ENCODE results near the gene GNB1.
"Not testable (repeated sequence)": the region's sequence is repeated elsewhere in the genome, so short reads cannot be mapped to it uniquely, and the experiment has no call there.

GNB1 gene

GRCh38 chr1:1758692-1759455 lies 132.0 kb downstream of the GNB1 start:
- no peak for DNase-seq

- no peak for DNase-seq
Observed at GRCh38 chr1:1758059-1758621, 132.7 kb downstream of the GNB1 start.

- DNase-seq = no peak
Observed at GRCh38 chr1:1757422-1758058, 133.3 kb downstream of the GNB1 start.

- no peak for DNase-seq
Observed at GRCh38 chr1:1756661-1757421, 134.0 kb downstream of the GNB1 start.

- no peak for DNase-seq
Observed at GRCh38 chr1:1755852-1756251, 135.0 kb downstream of the GNB1 start.

GRCh38 chr1:1755426-1755825 lies 135.5 kb downstream of the GNB1 start:
- DNase-seq = no peak

- no peak for DNase-seq
Observed at GRCh38 chr1:1754051-1754815, 136.7 kb downstream of the GNB1 start.

GRCh38 chr1:1753607-1754005 lies 137.3 kb downstream of the GNB1 start:
- DNase-seq = no peak

GRCh38 chr1:1752636-1753606 lies 138.0 kb downstream of the GNB1 start:
- DNase-seq = no peak

- no peak for DNase-seq
Observed at GRCh38 chr1:1752190-1752589, 138.7 kb downstream of the GNB1 start.

- DNase-seq = not testable (repeated sequence)
Observed at GRCh38 chr1:1749941-1750340, 140.9 kb downstream of the GNB1 start.

- DNase-seq = no peak
Observed at GRCh38 chr1:1748686-1749321, 142.1 kb downstream of the GNB1 start.

GRCh38 chr1:1746566-1746909 lies 144.3 kb downstream of the GNB1 start:
- not testable (repeated sequence) for DNase-seq

- peak; percentile 61 for DNase-seq
Observed at GRCh38 chr1:1745651-1746565, 145.0 kb downstream of the GNB1 start.

GRCh38 chr1:1742529-1742928 lies 148.4 kb downstream of the GNB1 start:
- DNase-seq = not testable (repeated sequence)

GRCh38 chr1:1741013-1741412 lies 149.9 kb downstream of the GNB1 start:
- not testable (repeated sequence) for DNase-seq

- not testable (repeated sequence) for DNase-seq
Observed at GRCh38 chr1:1738799-1739337, 152.0 kb downstream of the GNB1 start.

GRCh38 chr1:1737675-1738590 lies 153.0 kb downstream of the GNB1 start:
- DNase-seq = not testable (repeated sequence)

Measured in GDM1 (cell line).